IMR-90 (cell line): Measurements from ENCODE around the gene RASSF8. TPM values are rescaled to one million over a fixed set of nuclear protein-coding genes. Genes with fewer than 3 reads are reported as not detected.

Experiments
- ATAC-seq: fragments of 200-7000 bp; cut with Tn5 transposase; 2 replicates; pipeline ENCODE4 v1.9.1; 2020; ENCODE audit warnings: low read depth, mild to moderate bottlenecking, moderate library complexity
- BruUV-seq: library from RNA; stranded (reverse); fragments of 400-500 nt; replicated peaks from 2 replicates; lab custom pipeline; 2021; lab: Mats Ljungman, UMichigan
- CTCF ChIA-PET: fragments of 300-600 bp; formaldehyde crosslinking; extraction: SDS; loops from one replicate; lab custom pipeline; 2021; ENCODE audit warnings: antibody characterized with exemption; lab: Yijun Ruan, JAX
- POLR2A ChIA-PET: fragments of 300-600 bp; sonication (Branson Sonifier 250); formaldehyde crosslinking; loops from one replicate; lab custom pipeline; 2022; ENCODE audit warnings: antibody characterized with exemption; ENCODE audit not compliant: unreplicated experiment; lab: Charles Lee
- DNase-seq: peaks from one replicate; pipeline ENCODE4 v3.0.0; 2013
- H2AFZ ChIP-seq: replicated peaks from 2 replicates; pipeline ENCODE3; 2013; ENCODE audit warnings: low read length, mild to moderate bottlenecking; ENCODE audit not compliant: poor library complexity
- H2AK5ac ChIP-seq: 2 replicates; pipeline ENCODE4 v1.6.1; 2013; ENCODE audit warnings: low read depth, low read length, inconsistent platforms
- H2AK9ac ChIP-seq: replicated peaks from 2 replicates; pipeline ENCODE3; 2013; ENCODE audit warnings: mild to moderate bottlenecking, low read depth, low read length, moderate library complexity; ENCODE audit not compliant: poor library complexity
- H2BK120ac ChIP-seq: 2 replicates; pipeline ENCODE4 v1.6.1; 2013; ENCODE audit warnings: low read depth, low read length, inconsistent platforms
- H2BK15ac ChIP-seq: 3 replicates; pipeline ENCODE4 v1.6.1; 2013; ENCODE audit warnings: low read depth, low read length, inconsistent platforms
- H2BK20ac ChIP-seq: 2 replicates; pipeline ENCODE4 v1.6.1; 2013; ENCODE audit warnings: low read depth, mild to moderate bottlenecking, inconsistent platforms, low read length, moderate library complexity
- H2BK5ac ChIP-seq: 2 replicates; pipeline ENCODE4 v1.6.1; 2013; ENCODE audit warnings: mild to moderate bottlenecking, low read depth, low read length, inconsistent platforms; ENCODE audit not compliant: poor library complexity, severe bottlenecking
- H3K14ac ChIP-seq: replicated peaks from 2 replicates; pipeline ENCODE4 v1.6.1; 2013; ENCODE audit warnings: low read depth, low read length, inconsistent platforms
- H3K18ac ChIP-seq: 2 replicates; pipeline ENCODE4 v1.6.1; 2013; ENCODE audit warnings: low read depth, low read length, control low read depth
- H3K23ac ChIP-seq: 2 replicates; pipeline ENCODE4 v1.6.1; 2013; ENCODE audit warnings: low read depth, low read length, inconsistent platforms
- H3K27ac ChIP-seq: 2 replicates; pipeline ENCODE4 v1.5.1; 2013; ENCODE audit warnings: mild to moderate bottlenecking, control low read depth, low read length; ENCODE audit not compliant: insufficient read depth
- H3K27me3 ChIP-seq: 2 replicates; pipeline ENCODE4 v1.6.1; 2013; ENCODE audit warnings: low read length; ENCODE audit not compliant: control insufficient read depth, insufficient read depth
- H3K36me3 ChIP-seq: 2 replicates; pipeline ENCODE4 v1.6.1; 2013; ENCODE audit warnings: low read length, mixed read lengths; ENCODE audit not compliant: control insufficient read depth, insufficient read depth
- H3K4ac ChIP-seq: 2 replicates; pipeline ENCODE4 v1.6.1; 2013; ENCODE audit warnings: low read depth, low read length, inconsistent platforms
- H3K4me1 ChIP-seq: 2 replicates; pipeline ENCODE4 v1.6.1; 2013; ENCODE audit warnings: low read length, mixed read lengths; ENCODE audit not compliant: control insufficient read depth, insufficient read depth
- H3K4me2 ChIP-seq: 2 replicates; pipeline ENCODE4 v1.6.1; 2013; ENCODE audit warnings: low read depth, mild to moderate bottlenecking, control low read depth, low read length, moderate library complexity
- H3K4me3 ChIP-seq: 2 replicates; pipeline ENCODE4 v1.5.1; 2013; ENCODE audit warnings: low read depth, mild to moderate bottlenecking, control low read depth, low read length, moderate library complexity; ENCODE audit not compliant: insufficient read depth
- H3K56ac ChIP-seq: 2 replicates; pipeline ENCODE4 v1.6.1; 2013; ENCODE audit warnings: low read length, inconsistent platforms; ENCODE audit not compliant: insufficient read depth; ENCODE audit errors: extremely low read depth
- H3K79me1 ChIP-seq, 2 experiments: 2 replicates each; pipeline ENCODE4 v1.6.1; 2013; ENCODE audit warnings: low read length in 2 of 2, inconsistent platforms in 1 of 2, low read depth in 1 of 2
- H3K9ac ChIP-seq: 2 replicates; pipeline ENCODE4 v1.6.1; 2013; ENCODE audit warnings: low read depth, low read length, control low read depth
- H3K9me1 ChIP-seq: 2 replicates; pipeline ENCODE4 v1.6.1; 2013; ENCODE audit warnings: low read length, inconsistent platforms; ENCODE audit not compliant: insufficient read depth
- H3K9me3 ChIP-seq: 2 replicates; pipeline ENCODE4 v1.6.1; 2013; ENCODE audit warnings: low read length; ENCODE audit not compliant: control insufficient read depth, insufficient read depth
- H4K20me1 ChIP-seq: 2 replicates; pipeline ENCODE4 v1.6.1; 2013; ENCODE audit warnings: low read length, inconsistent platforms; ENCODE audit not compliant: insufficient read depth
- H4K5ac ChIP-seq: 2 replicates; pipeline ENCODE4 v1.6.1; 2013; ENCODE audit warnings: mild to moderate bottlenecking, low read depth, low read length, control low read depth
- H4K8ac ChIP-seq, 2 experiments: 2 replicates each; pipeline ENCODE4 v1.6.1; 2013; ENCODE audit warnings: low read depth in 2 of 2, low read length in 2 of 2, control low read depth in 1 of 2, inconsistent platforms in 1 of 2
- H4K91ac ChIP-seq: 2 replicates; pipeline ENCODE4 v1.6.1; 2013; ENCODE audit warnings: low read depth, low read length, inconsistent platforms; ENCODE audit not compliant: insufficient read depth
- CTCF ChIP-seq: conservative IDR thresholded peaks from 2 replicates; pipeline ENCODE4 v1.5.1; 2012; ENCODE audit warnings: mild to moderate bottlenecking, low read depth, low read length, improper control_type of control experiment
- ELK1 ChIP-seq: fragments of 150-350 bp; IDR thresholded peaks from 2 replicates; pipeline ENCODE4 v1.6.1; 2016; ENCODE audit warnings: low read depth, mild to moderate bottlenecking, low read length, moderate library complexity, borderline replicate concordance
- MXI1 ChIP-seq: IDR thresholded peaks from 2 replicates; pipeline ENCODE4 v1.6.1; 2012; ENCODE audit warnings: low read depth, mild to moderate bottlenecking, low read length, moderate library complexity, borderline replicate concordance
- WGBS, 2 experiments: methylation state at CpG; one replicate each; pipeline versions ENCODE4 v1.1.5 to v1.1.7; 2013; ENCODE audit warnings: missing lambda C conversion rate in 2 of 2; ENCODE audit not compliant: insufficient read length in 1 of 2; ENCODE audit errors: extremely low coverage in 2 of 2; 5-methylcytosine and 5-hydroxymethylcytosine counted together
- dilution Hi-C: fragments of 300-500 bp; cut with HindIII; formaldehyde crosslinking; loops from one replicate; pipeline ENCODE4 v1.14.3; 2018; ENCODE audit warnings: low sequenced_read_pairs; ENCODE audit not compliant: unreplicated experiment
- in situ Hi-C: fragments of 300-500 bp; cut with MboI; formaldehyde crosslinking; loops from 3 replicates; pipeline ENCODE4 v1.14.3; 2019; ENCODE audit warnings: low sequenced_read_pairs, inconsistent platforms, mixed read lengths
- intact Hi-C: fragments of 100-400 bp; cut with micrococcal nuclease; formaldehyde crosslinking; loops from 2 replicates; pipeline ENCODE4 v1.10.0; 2022
- polyA plus RNA-seq, 3 experiments: library from polyadenylated mRNA; depleted of rRNA; stranded (reverse); fragments of >200 nt; gene quantifications; 2 replicates each; pipeline ENCODE4 v1.2.3, GENCODE V29; 2012; ENCODE audit warnings: low replicate concordance in 1 of 3
- total RNA-seq: library from RNA; depleted of rRNA; stranded (reverse); fragments of >200 nt; gene quantifications from 2 replicates; pipeline ENCODE4 v1.2.3, GENCODE V29; 2012

Gene RASSF8
- total and polyA plus RNA-seq, 2 of the 4 experiments (the other 2 are of a cell fraction): 10.8 to 50.5 TPM

- ATAC-seq (no peak), DNase-seq (no peak)
- H3K18ac ChIP-seq: no peak overlapping the region
- H2AK9ac ChIP-seq: no peak overlapping the region
- no peak overlapping the region for H4K8ac ChIP-seq
- H2BK20ac ChIP-seq: no peak overlapping the region
- H3K27ac ChIP-seq: no peak overlapping the region
- no peak overlapping the region for H3K4me2 ChIP-seq
- peaks cover 2% of the 10 kb centered on the region; the same call in 1 of the 2 replicates for H3K4me1 ChIP-seq
- H4K91ac ChIP-seq: no peak overlapping the region
- dilution Hi-C loops: no loop called here
- no CpG with 5 or more reads among the region's 2 CpGs for WGBS, 2 experiments
- no peak overlapping the region for H3K9ac ChIP-seq
- no TSS peak for BruUV-seq
- H2BK15ac ChIP-seq: no peak overlapping the region
- H3K56ac ChIP-seq: no peak overlapping the region
- peaks cover 32 to 65% of the 10 kb centered on the region in 2 experiments for H3K79me1 ChIP-seq
- H2AK5ac ChIP-seq: no peak overlapping the region; the same call in 1 of the 2 replicates
- no peak overlapping the region for H3K4me3 ChIP-seq
- H3K36me3 ChIP-seq: peaks cover 1% of the 10 kb centered on the region; the same call in 1 of the 2 replicates
- TF ChIP-seq ELK1 (no peak), MXI1 (no peak), CTCF (0 out of 2 replicates have a peak, but pooled peaks have one; percentile 15)
- H4K5ac ChIP-seq: no peak overlapping the region
- ChIA-PET POLR2A (no interaction called here), CTCF (interaction anchor here (0.7 kb wide), 1 partner anchor 36 kb away, joined by 3 read pairs; no protein-coding TSS in a partner anchor)
- no peaks in the 10 kb centered on the region for H3K27me3 ChIP-seq
- peaks cover 2% of the 10 kb centered on the region; the same call in 1 of the 2 replicates for H3K9me3 ChIP-seq
- peak overlapping the region; percentile 64; the same call in 1 of the 2 replicates for H3K23ac ChIP-seq
- no peak overlapping the region for H2AFZ ChIP-seq
- H2BK5ac ChIP-seq: no peak overlapping the region
- in situ Hi-C loops: no loop called here
- no peak overlapping the region for H3K4ac ChIP-seq
- no peak overlapping the region for H2BK120ac ChIP-seq
- no peaks in the 10 kb centered on the region; the same call in none of the 2 replicates for H4K20me1 ChIP-seq
- intact Hi-C loops: no loop called here
- peaks cover 6% of the 10 kb centered on the region; the same call in 1 of the 2 replicates for H3K9me1 ChIP-seq
- no peak overlapping the region for H3K14ac ChIP-seq
Measured at GRCh38 chr12:26001530-26001929, 43.0 kb downstream of the RASSF8 start.
